IPS DF 19.7 (cell line): ENCODE measurements around the gene KCNAB2.
"Not testable (repeated sequence)": the region's sequence is repeated elsewhere in the genome, so short reads cannot be mapped to it uniquely, and the experiment has no call there.

ENCODE experiments used
- DNase-seq: peaks from one replicate; pipeline ENCODE4 v3.0.0-alpha.2; 2013; ENCODE audit warnings: low read depth, low spot score

KCNAB2 gene

GRCh38 chr1:6054596-6054995 lies 8.9 kb downstream of the KCNAB2 start:
- DNase-seq: no peak

GRCh38 chr1:6056572-6056948 lies 10.9 kb downstream of the KCNAB2 start:
- DNase-seq: no peak

GRCh38 chr1:6057170-6057845 lies 11.6 kb downstream of the KCNAB2 start:
- no peak for DNase-seq

GRCh38 chr1:6059866-6060265 lies 14.2 kb downstream of the KCNAB2 start:
- DNase-seq: no peak

- DNase-seq: no peak
Observed at GRCh38 chr1:6062670-6063069, 17.0 kb downstream of the KCNAB2 start.

- not testable (repeated sequence) for DNase-seq
Observed at GRCh38 chr1:6063532-6064053, 17.9 kb downstream of the KCNAB2 start.

- DNase-seq: no peak
Observed at GRCh38 chr1:6065093-6065858, 19.6 kb downstream of the KCNAB2 start.

GRCh38 chr1:6066680-6067079 lies 21.0 kb downstream of the KCNAB2 start:
- DNase-seq: no peak

- DNase-seq: no peak
Observed at GRCh38 chr1:6068073-6068472, 22.4 kb downstream of the KCNAB2 start.

- no peak for DNase-seq
Observed at GRCh38 chr1:6068932-6069331, 23.2 kb downstream of the KCNAB2 start.

- no peak for DNase-seq
Observed at GRCh38 chr1:6069573-6069972, 23.9 kb downstream of the KCNAB2 start.

GRCh38 chr1:6070450-6070974 lies 24.8 kb downstream of the KCNAB2 start:
- no peak for DNase-seq

- no peak for DNase-seq
Observed at GRCh38 chr1:6071219-6071618, 25.5 kb downstream of the KCNAB2 start.

- no peak for DNase-seq
Observed at GRCh38 chr1:6072774-6073479, 27.2 kb downstream of the KCNAB2 start.

- DNase-seq: no peak
Observed at GRCh38 chr1:6073480-6074053, 27.9 kb downstream of the KCNAB2 start.

- DNase-seq: no peak
Observed at GRCh38 chr1:6074192-6074901, 28.7 kb downstream of the KCNAB2 start.

- no peak for DNase-seq
Observed at GRCh38 chr1:6075748-6076147, 30.1 kb downstream of the KCNAB2 start.

- DNase-seq: not testable (repeated sequence)
Observed at GRCh38 chr1:6077061-6077460, 31.4 kb downstream of the KCNAB2 start.

- no peak for DNase-seq
Observed at GRCh38 chr1:6077506-6077905, 31.8 kb downstream of the KCNAB2 start.

GRCh38 chr1:6077919-6078318 lies 32.2 kb downstream of the KCNAB2 start:
- no peak for DNase-seq

- DNase-seq: no peak
Observed at GRCh38 chr1:6080469-6080868, 34.8 kb downstream of the KCNAB2 start.
